GM19397 (cell line): ENCODE results near the gene IQSEC1.

ENCODE experiments used
- ATAC-seq: cut with Tn5 transposase; IDR thresholded peaks from one replicate; pipeline ENCODE4 v1.9.1; 2021; ENCODE audit warnings: mild to moderate bottlenecking, moderate library complexity; ENCODE audit not compliant: unreplicated experiment

Gene IQSEC1

GRCh38 chr3:13086531-13086981 lies 13.3 kb upstream of the IQSEC1 start:
- no peak for ATAC-seq

- no peak for ATAC-seq
Observed at GRCh38 chr3:13085846-13086179, 12.6 kb upstream of the IQSEC1 start.

GRCh38 chr3:13085081-13085845 lies 12.0 kb upstream of the IQSEC1 start:
- ATAC-seq, result no peak

DNA sequence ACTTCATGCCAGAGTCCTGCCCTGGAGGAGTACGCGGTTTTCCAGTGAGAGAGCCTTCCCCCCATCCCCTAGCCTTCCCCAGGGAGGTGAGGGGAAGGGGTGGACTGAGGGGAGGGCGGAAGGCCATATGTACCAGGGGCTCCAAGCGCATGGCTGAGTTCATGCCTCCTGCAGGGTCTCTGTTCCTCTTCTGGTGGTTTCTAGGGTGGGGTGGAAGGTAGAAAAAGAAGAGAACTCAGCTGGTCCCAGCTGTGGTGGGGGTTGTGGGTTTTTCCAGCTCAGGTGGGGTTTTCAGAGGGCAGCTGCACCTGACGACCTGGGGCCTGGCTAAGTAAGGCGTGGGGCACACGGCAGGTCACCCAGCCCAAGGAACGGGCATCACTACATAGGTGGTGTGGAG lies 10.7 kb upstream of the IQSEC1 start:
- ATAC-seq, result peak; percentile 50

GRCh38 chr3:13083254-13083653 lies 10.0 kb upstream of the IQSEC1 start:
- no peak for ATAC-seq

DNA sequence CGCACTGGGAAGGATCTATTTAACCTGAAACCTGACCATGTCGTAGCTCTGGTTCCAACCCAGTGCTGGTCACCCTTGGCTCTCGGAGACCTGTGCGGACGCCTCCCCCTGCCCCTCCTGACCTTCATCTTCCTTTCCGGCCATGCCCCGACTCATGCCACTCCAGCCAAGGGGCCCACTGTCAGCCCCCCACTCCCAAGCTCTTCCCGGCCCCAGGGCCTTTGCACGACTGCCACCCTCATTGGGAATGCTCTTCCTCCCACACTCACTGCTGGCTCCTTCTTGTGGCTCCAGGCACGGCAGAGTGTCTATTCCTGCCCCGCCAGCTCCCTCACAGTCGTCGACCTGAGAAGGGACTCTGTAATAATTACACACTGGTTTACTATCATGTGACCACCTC lies 9.4 kb upstream of the IQSEC1 start:
- no peak for ATAC-seq

DNA sequence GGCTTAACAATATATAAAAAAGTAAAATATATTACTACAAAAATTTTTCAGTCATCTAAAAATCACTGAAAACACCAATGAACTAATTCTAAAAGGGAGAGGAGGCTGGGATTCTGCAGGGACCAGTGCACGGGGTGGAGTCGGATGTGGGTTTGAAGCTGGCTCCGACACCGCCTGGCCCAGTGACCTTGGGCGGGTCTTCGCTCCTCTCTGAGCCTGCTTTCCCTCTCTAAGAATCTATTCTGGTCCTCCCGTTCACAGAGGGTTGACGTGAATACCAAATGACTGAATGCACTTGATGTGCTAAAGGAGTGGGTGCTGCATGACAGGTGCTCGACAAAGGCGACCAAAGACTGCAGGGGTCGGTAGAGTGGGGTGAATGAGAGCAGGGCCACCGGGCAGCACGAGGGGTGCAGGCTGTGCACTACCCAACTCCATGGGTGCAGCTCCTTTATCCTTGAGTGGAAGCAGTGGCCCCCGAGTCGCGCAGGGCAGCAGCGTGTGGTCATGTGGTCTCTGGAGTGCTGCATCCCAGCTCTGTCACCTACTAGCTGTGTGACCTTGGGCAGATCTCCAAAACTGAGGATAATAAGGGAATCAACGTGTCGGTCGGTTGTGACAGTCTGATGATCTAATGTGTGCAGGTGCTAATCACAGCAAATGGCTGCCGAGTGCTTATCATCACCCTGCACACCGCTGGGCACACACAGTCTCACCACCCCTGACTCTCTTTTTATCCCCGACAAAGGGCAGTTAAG lies 8.6 kb upstream of the IQSEC1 start:
- no peak for ATAC-seq

- ATAC-seq, result no peak
Observed at GRCh38 chr3:13080591-13080990, 7.4 kb upstream of the IQSEC1 start.

DNA sequence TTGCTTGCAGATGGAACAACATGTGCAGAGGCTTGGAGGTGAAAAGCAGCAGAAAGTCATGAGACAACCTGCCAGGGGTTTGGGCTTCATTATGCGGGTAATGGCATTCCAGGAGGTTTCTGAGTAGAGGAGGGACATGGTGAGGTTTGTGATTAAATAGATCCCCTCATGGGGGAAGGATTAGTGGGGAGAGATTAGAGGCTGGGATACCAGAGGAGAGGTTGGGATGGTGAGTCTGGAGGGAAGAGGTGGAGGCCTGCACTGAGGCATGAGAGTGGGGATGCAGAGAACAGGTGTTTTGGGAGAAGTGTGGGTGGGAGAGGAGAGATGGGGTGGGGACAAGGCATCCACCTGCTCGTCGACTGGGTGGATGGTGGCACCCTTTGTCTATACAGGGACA lies 6.8 kb upstream of the IQSEC1 start:
- ATAC-seq, result no peak

DNA sequence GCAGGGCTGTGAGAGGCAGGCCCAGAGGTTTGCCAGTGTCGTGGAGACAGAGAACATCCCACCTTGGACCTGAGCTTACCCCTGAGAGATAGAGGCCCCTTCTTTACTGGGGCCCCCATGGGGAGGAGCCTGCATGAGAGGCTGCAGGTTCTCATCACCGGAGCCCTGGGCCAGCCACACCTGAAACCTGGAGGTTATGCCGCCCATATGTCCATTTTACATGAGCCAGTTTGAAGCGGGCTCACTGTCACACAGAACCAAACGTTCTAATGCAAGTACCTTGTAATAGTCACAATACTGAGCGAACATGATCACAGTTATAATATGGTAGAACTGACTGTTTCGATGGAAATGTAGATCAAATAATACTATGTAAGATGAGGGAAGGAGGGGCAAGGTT lies 6.3 kb upstream of the IQSEC1 start:
- no peak for ATAC-seq

DNA sequence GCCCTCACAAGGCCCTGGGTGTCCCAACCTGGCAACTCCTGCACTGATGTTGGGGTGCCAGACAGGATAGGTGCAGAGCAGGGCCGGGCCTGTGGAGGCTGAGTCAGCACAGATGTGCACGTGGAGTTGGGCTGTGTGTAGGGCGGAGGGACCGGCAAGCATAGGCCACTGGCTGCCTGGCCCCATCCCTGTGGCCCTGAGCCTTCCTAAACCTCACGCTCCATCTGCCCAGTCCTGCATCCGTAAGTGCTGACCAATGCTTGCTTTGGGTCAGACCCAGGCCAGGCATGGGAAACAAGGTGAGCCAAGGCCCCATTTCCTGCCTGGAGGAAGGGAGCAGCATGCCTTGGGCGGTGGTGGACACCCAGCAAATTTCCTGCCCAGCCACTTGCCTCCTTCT lies 5.8 kb upstream of the IQSEC1 start:
- ATAC-seq, result no peak

- no peak for ATAC-seq
Observed at GRCh38 chr3:13078163-13078905, 5.1 kb upstream of the IQSEC1 start.

- no peak for ATAC-seq
Observed at GRCh38 chr3:13077431-13078162, 4.4 kb upstream of the IQSEC1 start.

DNA sequence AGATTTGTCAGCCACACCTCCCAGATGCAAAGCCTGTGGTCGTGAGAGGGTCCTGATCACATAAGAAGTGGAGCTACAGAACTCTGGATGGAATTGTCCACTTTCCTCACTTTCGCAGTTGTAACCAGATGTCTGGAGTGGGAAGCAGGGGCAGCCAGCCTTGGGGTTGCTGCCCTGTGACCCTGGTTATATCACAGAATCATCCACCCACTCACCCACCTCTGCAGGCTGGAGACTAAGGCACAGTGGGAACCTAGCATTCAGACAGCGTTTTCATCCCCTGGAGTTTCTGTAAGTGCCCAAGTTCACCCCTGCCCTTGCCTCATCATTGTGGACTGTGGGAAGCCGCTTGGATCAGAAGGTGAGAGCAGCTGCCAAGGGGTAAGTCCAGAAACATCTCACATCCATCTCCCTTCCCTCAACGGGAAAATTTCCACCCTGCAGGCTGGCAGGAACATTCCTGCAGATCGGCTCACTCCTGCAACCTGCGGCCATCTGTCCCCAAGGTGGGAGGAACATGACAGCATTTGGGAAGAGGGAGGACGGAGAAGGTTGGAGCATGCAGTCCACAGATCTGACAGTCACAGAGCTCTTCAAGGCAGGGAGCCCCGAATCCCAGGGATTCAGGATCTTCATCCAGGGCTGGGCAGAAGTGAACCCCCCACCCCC lies 2.9 kb upstream of the IQSEC1 start:
- no peak for ATAC-seq

- no peak for ATAC-seq
Observed at GRCh38 chr3:13075318-13075717, 2.1 kb upstream of the IQSEC1 start.

- no peak for ATAC-seq
Observed at GRCh38 chr3:13074006-13074375, 762 bp upstream of the IQSEC1 start.

GRCh38 chr3:13072600-13073325 lies 466 bp downstream of the IQSEC1 start:
- peak; percentile 27 for ATAC-seq

GRCh38 chr3:13072239-13072599 lies 1.0 kb downstream of the IQSEC1 start:
- peak; percentile 47 for ATAC-seq

GRCh38 chr3:13071695-13072094 lies 1.5 kb downstream of the IQSEC1 start:
- ATAC-seq, result no peak
